DND-41 (cell line): ENCODE measurements around the gene ACAT2.
"Not testable (repeated sequence)": the region's sequence is repeated elsewhere in the genome, so short reads cannot be mapped to it uniquely, and the experiment has no call there.

Experiments
- EZH2 ChIP-seq: IDR thresholded peaks from 3 replicates; pipeline ENCODE4 v1.6.1; 2012; ENCODE audit warnings: borderline replicate concordance, low read depth, mild to moderate bottlenecking, moderate library complexity, low read length, inconsistent platforms; ENCODE audit not compliant: severe bottlenecking
- TF ChIP-seq, protein P1 (sequence below): IDR thresholded peaks from 2 replicates; pipeline ENCODE4 v1.5.1; 2012; ENCODE audit warnings: borderline replicate concordance, low read length, moderate library complexity, mild to moderate bottlenecking; ENCODE audit not compliant: poor library complexity, severe bottlenecking; ENCODE audit errors: extremely low read depth

DNA sequence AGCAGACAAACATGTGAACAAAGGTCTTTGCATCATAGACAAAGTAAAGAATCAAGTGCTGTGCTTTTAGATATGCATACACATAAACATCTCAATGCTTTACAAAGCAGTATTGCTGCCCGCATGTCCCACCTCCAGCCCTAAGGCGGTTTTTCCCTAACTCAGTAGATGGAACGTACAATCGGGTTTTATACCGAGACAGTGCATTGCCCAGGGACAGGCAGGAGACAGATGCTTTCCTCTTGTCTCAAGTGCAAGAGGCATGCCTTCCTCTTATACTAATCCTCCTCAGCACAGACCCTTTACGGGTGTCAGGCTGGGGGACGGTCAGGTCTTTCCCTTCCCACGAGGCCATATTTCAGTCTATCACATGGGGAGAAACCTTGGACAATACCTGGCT lies 33.1 kb downstream of the ACAT2 start:
- TF ChIP-seq, protein P1, sequence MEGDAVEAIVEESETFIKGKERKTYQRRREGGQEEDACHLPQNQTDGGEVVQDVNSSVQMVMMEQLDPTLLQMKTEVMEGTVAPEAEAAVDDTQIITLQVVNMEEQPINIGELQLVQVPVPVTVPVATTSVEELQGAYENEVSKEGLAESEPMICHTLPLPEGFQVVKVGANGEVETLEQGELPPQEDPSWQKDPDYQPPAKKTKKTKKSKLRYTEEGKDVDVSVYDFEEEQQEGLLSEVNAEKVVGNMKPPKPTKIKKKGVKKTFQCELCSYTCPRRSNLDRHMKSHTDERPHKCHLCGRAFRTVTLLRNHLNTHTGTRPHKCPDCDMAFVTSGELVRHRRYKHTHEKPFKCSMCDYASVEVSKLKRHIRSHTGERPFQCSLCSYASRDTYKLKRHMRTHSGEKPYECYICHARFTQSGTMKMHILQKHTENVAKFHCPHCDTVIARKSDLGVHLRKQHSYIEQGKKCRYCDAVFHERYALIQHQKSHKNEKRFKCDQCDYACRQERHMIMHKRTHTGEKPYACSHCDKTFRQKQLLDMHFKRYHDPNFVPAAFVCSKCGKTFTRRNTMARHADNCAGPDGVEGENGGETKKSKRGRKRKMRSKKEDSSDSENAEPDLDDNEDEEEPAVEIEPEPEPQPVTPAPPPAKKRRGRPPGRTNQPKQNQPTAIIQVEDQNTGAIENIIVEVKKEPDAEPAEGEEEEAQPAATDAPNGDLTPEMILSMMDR: not testable (repeated sequence)
- not testable (repeated sequence) for TF ChIP-seq EZH2
